ENCODE results near the gene KSR2.

GRCh38 chr12:117572755-117573154 is 396.0 kb downstream of the KSR2 start:
- TF ChIP-seq POU2F2 (IDR thresholded peaks at IDR 0.05; ENCODE audit: low read depth, low read length), result no peak
- TF ChIP-seq POLR2AphosphoS5 (IDR thresholded peaks at IDR 0.05; ENCODE audit: low read depth, low read length), result no peak
- TF ChIP-seq POLR2A (IDR thresholded peaks at IDR 0.05; ENCODE audit: low read depth, low read length), result no peak
- no peak for TF ChIP-seq SPI1 (IDR thresholded peaks at IDR 0.05; ENCODE audit: low read depth, low read length)
- TF ChIP-seq TAF1 (IDR thresholded peaks at IDR 0.05; ENCODE audit: low read depth, low read length), result no peak
- TF ChIP-seq PAX5 (IDR thresholded peaks at IDR 0.05; ENCODE audit: insufficient read depth, low read length, severe bottlenecking), result no peak

All from GM12891 (cell line).